GM18951 (cell line): ENCODE measurements around the gene CBX2.

ENCODE experiments used
- POLR2A ChIP-seq: IDR thresholded peaks from 4 replicates; pipeline ENCODE4 v1.6.1; 2011; ENCODE audit warnings: mild to moderate bottlenecking; ENCODE audit not compliant: insufficient read length, insufficient read depth; ENCODE audit errors: extremely low read depth
- in situ Hi-C: fragments of 300-500 bp; cut with MboI; formaldehyde crosslinking; loops from one replicate; pipeline ENCODE4 v1.12.0; 2022; ENCODE audit warnings: low sequenced_read_pairs, mixed read lengths, inconsistent platforms; ENCODE audit not compliant: unreplicated experiment

The CBX2 gene

DNA sequence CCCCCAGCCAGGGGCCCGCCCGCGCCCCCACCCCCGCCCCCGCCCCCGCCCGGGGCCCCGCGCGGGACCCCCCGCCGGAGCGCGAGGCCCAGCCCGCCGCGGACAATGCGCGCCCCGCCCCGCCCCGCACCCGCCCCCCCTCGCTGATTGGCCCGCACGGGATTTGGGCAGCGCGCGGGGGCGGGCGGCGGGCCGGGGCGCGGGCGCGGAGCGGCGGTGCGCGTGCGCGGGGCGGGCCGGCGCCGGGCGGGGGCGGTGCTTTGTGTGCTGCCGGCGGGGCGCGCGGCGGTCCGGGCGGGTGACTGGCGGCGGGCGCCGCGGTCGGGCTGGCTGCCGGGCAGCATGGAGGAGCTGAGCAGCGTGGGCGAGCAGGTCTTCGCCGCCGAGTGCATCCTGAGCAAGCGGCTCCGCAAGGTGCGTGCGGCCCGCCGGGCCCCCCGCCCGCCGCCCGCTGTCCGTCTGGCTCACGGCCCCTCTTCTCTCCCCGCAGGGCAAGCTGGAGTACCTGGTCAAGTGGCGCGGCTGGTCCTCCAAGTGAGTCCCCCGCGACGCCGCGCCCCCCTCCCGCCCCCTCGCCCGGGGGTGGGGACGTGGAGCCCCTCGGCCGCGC, at the start of gene CBX2:
TSS of gene CBX2 (plus strand) at position 255 of the 610 bp plus-strand sequence. CDS start at position 343, 88 bp downstream.
- in situ Hi-C loops, result loop anchor here (25.0 kb wide), 1 partner anchor 184 kb away; no protein-coding TSS in a partner anchor
- peak; percentile 51 for TF ChIP-seq POLR2A

DNA sequence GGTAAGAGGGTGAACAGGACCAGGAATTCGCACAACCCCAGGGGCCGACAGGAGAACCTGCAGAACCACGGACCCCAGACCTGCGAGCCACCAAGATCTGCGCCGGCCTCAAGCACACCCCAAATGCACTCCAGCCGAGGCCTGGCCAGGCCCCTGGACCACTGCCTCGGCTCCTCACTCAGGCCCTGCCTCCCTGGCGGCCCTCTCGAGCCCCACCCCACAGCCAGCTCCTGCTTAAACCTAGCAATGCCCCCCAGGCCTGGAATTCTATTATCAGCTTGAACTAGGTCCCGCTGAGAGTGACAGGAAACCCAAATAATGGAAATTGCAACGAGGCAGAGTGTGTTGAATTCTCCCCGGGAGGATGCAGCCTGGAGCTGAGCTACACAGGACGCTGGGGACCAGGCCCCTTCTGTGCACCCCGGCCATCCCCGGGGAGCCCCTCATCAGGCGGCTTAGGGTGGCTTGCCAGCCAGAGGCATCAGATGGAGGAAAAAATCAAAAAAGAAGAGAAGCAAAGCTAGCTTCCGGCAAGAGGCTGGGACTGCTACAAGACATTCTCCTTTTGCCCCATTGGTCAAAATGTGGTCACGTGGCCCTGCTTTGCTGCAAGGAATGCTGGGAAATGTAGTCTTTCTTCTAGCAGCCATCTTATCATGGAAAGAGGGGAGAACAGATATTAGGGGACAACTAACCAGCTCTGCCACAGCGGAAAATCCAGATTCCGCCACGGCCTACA, 49.6 kb upstream of the CBX2 start:
- in situ Hi-C loops, result no loop called here
- peak; percentile 24 for TF ChIP-seq POLR2A

DNA sequence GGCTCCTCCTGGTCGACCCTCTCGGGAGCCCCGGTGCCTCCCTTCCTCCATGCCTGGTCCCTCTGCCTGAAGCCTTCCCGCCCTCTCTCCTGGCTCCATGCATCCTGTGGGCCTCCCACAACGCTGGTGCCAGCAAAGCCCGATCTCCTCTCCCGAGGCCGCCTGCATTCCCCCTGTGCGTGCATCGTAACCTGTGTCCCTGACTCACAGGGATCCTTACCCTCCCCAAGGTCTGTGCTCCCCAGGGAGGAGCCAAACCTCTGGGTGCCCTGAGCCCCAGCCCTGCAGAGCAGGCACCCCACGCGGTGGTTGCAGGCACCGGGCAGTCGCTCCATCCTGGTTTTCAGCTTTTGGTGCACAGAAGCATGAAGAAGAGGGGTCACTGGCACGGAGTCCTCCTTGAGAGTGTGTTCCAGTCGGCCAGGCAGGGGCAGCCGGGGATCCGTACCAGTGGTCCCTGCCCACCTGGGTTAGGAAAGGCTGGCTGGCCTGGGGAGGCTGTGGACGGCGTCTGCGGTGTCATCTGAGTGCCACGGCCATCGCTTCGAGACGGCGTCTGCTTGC, 49.0 kb upstream of the CBX2 start:
- in situ Hi-C loops, result no loop called here
- TF ChIP-seq POLR2A, result no peak

DNA sequence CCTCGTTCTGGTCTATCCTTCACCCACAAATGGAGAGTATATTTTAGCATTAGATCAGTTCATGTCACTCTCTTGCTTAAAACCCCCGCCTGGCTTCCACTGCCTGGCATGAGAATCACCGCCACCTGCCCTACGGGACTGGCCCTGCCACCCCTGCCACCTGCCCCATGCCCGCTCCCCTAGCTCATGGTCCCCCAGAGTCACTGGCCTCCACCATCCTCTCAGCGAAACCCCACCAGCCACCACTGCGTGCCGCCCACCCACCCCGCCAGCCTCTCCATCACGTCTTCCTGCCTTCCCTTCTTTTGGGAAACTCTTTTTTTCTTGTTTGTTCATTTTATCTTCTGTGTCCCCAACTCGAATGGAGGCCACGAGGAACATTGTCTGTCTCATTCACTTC, 48.2 kb upstream of the CBX2 start:
- TF ChIP-seq POLR2A, result no peak

DNA sequence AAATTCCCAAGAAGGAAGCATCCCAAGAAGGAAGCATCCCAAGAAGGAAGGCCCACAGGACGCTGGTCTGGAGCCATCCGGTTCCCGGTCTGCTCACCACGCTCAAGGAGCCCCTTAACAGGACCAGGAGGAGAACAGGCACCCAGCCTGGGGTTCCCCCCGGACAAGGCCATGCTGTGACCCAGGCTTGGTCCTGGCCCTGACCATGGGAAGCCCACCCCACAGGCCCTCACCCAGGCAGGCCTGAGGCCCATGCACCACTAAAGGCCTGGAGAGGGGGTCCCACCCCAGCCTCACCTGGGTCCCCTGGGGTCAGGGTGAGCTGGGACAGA, 47.5 kb upstream of the CBX2 start:
- TF ChIP-seq POLR2A, result no peak
- in situ Hi-C loops, result no loop called here

More for the DNA sequence above, 48.2 kb upstream of the CBX2 start:
- in situ Hi-C loops, result no loop called here

DNA sequence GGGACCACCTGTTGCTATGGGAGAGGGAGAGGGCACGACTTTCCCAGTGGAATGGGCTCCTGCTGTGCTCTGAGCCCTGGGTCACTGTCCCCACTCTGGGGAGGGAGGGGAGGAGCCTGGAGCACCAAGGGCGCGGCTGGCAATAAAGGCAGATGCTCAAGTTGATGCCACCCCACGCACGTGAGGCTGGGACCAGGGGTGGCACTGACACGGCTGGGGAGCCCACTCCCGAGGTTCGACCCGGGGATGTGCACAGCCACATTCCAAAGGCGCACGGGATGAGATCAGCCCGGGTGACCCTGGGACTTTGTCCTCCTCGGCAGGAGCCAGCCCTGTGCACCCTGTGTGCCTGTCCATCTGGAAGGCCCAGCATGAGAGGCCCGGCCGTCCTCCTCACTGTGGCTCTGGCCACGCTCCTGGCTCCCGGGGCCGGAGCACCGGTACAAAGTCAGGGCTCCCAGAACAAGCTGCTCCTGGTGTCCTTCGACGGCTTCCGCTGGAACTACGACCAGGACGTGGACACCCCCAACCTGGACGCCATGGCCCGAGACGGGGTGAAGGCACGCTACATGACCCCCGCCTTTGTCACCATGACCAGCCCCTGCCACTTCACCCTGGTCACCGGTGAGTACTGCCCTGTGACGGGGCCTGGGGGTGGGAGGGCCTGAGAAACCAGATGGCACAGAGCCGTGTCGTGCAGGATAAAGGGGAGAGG, 47.0 kb upstream of the CBX2 start, which contains the start of gene ENPP7:
TSS of gene ENPP7 (plus strand) at position 175 of the 715 bp plus-strand sequence. CDS start at position 372, 197 bp downstream.
- TF ChIP-seq POLR2A, result no peak
- in situ Hi-C loops, result no loop called here

DNA sequence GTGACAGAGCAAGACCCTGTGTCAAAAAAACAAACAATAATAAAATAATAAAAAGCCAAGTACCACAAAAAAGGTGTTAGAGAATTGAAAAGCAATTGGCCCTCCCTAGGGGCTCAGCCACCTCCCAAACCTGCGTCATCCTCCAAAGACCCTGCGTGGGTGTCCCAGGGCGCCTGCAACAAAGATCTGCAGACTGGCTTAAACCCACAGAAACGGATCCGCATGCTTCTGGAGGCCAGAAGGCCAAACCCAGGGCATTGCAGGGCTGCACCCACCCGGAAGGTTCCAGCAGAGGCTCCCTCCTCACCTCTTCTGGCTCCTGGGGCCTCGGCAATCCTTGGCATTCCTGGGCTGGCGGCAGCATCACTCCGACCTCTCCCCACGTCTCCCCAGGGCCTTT, 45.7 kb upstream of the CBX2 start:
- in situ Hi-C loops, result no loop called here
- TF ChIP-seq POLR2A, result no peak

DNA sequence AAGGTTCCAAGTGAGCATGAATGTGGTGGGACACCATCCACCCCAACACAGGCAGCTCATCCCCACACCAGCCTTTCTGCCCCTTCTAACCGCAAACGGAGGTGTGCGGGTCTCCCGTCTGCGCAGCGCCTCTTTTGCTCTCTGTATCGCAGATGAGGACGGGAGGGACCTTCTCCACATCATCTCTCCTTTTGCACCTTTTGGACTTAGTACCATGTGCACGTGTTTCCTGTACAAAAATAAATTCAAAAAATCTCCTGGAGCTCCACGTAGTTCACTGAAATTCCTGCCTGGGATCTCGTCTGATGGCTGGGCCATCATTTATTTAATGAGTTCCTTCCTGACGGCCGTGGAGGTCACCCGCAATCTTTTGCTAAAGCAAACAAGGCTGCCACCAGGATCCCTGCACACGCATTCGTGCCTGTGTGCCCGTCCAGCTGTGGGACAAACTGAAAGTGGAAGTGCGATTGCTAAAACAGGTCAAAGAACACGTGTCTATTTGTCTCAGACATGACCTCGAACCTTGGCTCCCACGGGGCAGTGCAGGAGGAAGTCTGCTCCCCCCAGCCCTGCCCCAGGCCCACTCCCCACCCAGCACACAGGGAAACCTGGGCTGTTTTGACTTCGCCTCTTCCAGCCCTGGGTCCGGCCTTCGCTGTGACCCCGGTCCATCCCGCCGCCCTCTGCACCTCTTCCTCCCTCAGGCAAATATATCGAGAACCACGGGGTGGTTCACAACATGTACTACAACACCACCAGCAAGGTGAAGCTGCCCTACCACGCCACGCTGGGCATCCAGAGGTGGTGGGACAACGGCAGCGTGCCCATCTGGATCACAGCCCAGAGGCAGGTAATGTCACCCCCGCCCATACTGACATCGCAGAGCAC, 44.9 kb upstream of the CBX2 start:
- in situ Hi-C loops, result no loop called here
- no peak for TF ChIP-seq POLR2A

DNA sequence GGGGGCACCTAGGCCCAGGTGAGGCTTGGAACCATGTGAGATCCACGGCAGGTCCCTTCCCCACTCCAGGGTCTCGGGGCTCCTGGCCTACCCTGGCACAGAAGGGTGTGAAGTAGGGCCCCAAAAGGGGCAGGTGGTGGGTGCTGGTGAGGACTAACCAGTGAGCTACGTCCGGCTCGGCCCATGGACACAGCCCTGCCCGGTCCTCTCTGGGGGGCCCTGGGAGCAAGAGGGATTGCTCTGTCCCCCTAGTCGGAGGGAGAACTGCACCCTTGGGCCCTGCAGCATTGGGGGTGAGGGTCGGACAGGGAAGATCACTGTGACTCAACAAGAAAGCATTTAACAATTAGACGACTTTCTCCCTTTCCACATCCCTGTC, 44.3 kb upstream of the CBX2 start:
- no peak for TF ChIP-seq POLR2A

DNA sequence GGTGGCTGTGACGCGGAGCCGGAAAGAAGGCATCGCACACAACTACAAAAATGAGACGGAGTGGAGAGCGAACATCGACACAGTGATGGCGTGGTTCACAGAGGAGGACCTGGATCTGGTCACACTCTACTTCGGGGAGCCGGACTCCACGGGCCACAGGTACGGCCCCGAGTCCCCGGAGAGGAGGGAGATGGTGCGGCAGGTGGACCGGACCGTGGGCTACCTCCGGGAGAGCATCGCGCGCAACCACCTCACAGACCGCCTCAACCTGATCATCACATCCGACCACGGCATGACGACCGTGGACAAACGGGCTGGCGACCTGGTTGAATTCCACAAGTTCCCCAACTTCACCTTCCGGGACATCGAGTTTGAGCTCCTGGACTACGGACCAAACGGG, 42.9 kb upstream of the CBX2 start:
- TF ChIP-seq POLR2A, result no peak
- in situ Hi-C loops, result no loop called here

More for the DNA sequence above, 44.3 kb upstream of the CBX2 start:
- in situ Hi-C loops, result no loop called here

DNA sequence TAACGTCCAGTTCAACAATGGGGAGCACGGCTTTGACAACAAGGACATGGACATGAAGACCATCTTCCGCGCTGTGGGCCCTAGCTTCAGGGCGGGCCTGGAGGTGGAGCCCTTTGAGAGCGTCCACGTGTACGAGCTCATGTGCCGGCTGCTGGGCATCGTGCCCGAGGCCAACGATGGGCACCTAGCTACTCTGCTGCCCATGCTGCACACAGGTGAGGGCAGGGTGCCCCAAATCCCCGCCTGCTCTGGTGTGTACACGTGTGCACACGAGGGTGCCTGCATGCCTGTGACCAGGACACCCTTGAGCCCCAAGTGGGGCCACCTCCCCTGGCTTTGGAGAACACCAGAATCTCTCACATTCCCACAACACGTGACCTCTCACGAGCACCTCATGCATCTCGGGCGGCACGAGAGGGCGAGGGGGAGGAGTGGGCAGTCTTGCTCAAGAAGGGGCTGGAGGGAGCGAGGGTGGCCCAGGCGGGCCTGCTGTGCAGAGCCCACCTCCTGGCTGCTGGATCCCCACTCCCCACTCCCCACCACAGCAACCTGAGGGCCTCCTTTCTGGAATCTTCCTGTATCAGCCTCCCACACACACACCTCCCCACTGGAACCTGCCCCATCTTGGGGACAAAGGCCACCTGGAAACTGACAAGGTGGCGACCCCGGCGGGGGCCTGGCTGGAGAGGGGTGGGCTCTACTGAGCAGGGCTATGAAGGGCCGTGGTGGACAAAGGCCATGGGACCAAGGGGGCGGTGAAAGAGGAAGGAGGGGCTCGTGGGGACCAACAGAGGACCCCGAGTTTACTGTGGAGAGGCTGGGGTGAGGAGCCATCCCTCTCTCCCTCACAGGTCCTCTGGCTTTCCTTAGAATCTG, 40.7 kb upstream of the CBX2 start:
- in situ Hi-C loops, result no loop called here
- TF ChIP-seq POLR2A, result no peak

DNA sequence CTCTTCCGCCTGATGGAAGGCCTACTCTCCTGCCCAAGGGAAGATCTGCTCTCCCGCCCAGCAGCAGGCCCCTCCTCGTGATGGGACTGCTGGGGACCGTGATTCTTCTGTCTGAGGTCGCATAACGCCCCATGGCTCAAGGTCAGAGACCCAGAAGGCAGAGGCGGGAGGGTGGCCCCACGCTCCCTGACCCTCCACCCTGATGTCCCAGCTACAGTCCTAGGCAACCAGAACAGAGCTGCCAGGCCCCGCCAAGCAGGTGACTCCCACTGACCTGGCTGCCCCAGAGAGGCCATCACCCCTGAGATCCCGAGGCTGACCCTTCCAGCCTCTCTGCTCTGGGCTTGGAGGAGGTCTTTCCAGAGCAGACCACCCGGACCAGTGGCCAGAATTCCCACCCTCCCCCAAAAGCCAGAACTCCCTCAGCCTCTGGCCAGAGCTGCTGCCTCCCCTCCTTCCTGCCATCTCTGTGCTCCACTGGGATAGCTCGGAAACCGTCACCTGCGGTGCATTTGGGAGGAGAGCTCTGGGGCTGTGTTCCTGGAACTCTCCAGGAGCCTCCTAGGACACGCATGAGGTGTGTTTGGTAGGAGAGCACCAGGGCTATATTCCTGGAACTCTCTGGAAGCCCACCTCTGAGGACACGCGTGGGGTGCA, 39.9 kb upstream of the CBX2 start:
- no peak for TF ChIP-seq POLR2A
- in situ Hi-C loops, result no loop called here

DNA sequence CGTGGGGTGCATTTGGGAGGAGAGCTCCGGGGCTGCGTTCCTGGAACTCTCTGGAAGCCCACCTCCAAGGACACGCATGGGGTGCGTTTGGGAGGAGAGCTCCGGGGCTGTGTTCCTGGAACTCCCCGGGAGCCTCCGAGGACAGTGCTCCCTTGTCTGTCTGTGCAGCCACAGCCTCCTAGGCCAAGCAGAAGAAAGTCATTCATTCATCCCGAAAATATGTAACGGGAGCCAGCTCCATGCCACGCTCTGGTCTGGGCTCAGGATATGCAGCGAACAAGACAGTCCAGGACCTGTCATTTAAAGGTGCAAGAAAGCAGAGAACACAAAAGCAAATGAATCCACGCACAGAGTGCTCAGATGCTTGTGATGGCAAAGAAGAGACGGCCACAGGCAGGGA, 39.3 kb upstream of the CBX2 start:
- in situ Hi-C loops, result no loop called here
- no peak for TF ChIP-seq POLR2A
